HG02642 (cell line): Measurements from ENCODE around the gene RHOF.
A peak's percentile ranks its signal among the peaks of the same experiment; 100 is the strongest.

Experiments used
- ATAC-seq: cut with Tn5 transposase; IDR thresholded peaks from one replicate; pipeline ENCODE4 v1.9.1; 2021; ENCODE audit warnings: mild to moderate bottlenecking; ENCODE audit not compliant: unreplicated experiment, poor library complexity

RHOF gene

DNA sequence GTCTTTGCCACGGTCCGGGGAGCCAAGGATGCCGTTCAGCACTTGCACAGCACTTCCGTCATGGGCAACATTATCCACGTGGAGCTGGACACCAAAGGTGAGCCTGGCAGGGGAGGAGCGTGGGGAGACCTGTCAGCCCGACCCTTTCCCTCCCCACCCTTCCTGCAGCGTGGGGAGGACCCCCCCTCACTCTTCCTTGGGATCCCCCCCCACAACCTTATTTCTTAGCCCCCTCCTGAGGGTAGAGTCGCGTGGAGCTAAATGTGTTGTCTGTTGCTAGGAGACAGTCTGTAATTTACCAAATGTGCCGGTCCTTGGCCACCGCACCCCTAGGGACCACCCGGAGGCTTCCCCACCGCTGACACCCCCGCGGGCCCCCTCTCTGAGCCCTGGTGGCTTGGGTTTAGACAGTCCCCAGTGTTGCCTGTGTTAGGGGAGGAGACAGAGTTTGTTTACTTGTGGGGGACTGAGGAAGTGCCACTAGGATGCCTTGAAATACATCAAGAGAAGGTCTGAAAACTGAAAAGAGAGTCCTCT is 12.6 kb upstream of the RHOF start:
- ATAC-seq: no peak

DNA sequence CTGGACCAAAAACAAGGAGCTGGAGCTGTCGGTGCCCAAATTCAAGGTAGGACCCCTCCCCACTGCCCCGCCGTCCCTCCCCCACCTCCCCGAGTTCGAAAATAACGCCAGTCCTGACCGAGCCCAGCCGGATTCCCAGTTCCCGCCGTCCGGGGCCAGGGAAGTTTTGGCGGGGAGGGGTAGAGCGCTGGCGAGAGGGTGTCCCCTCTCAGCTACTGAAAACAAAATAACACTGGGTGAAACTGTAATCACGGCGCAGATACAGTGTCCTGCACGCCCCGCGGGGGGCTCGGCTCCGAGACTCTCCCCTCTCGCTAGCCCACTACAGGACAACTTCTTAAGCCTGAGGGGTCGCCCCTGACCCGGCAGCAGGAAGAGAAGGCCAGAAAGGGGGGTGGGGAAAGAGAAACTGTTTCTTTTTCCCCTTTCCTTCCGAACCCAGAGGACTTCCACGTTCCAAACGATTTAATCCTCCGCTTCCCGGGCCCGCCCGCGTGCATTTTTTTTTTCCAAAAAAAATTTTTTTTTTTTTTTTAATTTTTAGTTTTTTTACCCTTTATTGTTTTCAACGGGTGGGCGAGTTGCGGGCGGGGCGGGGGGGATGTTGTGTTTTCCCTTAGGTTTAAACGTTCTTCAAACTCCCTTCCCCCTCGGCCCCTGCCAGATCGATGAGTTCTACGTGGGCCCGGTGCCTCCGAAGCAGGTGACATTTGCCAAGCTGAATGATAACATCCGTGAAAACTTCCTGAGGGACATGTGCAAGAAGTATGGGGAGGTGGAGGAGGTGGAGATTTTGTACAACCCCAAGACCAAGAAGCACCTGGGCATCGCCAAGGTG is 11.9 kb upstream of the RHOF start:
- no peak for ATAC-seq

DNA sequence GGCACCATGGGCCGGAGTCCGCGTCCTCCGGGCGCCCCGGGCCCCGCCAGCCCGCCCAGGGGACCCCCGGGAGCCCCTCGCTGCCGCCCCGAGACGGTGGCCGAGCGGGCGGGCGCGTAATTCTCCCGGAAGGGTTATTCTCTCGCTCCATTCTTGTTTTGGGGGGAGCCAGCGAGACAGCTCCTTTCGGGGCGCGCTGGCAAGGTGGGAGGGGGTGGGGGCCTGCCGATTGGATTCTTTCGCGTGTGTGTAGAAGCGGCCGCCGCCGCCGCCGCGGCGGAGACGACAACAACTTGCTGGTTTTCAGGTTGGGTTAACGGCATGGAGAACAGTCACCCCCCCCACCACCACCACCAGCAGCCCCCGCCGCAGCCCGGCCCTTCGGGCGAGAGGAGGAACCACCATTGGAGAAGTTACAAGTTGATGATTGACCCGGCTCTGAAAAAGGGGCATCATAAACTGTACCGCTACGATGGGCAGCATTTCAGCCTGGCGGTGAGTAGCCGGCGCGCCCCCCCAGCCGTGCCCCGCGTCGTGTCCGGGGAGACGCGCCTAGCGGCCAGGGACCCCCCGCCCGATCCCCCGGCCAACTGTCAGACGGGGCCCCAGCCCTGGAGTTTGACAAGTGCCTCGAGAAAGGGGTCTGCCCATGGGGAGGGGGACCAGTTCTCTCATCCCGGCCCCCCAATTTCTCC is 11.1 kb upstream of the RHOF start:
- no peak for ATAC-seq

DNA sequence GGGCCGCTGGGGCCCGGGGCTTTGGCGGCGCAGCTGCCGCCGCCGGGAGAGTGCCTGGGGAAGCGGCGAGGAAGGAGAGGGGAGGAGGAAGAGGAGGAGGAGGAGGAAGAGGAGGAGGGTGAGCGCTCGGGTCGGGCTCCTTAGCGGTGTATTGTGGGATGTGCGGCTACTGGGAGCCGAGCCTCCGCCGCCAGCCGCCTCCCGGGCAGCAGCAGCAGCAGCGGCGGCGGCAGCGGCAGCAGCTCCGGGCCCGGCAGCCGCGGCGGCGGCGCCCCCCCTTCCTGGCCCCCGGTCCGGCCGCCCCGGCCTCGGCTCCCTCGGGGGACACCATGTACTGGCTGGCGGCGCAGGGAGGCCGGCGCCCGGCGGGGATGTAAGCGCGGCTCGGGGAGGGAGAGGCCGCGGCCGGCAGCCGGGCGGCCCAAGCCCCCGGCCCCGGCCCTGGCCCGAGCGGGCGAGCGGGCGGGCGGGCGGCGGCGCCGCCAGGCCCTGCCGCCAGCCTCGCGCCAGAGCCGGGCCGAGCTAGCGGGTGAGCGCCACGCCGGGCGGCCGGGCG is 10.5 kb upstream of the RHOF start, which contains the start of gene SETD1B:
SETD1B (plus strand) TSS at position 149 of the 556 bp plus-strand sequence. CDS start 729 bp downstream, outside the sequence.
- ATAC-seq: no peak

DNA sequence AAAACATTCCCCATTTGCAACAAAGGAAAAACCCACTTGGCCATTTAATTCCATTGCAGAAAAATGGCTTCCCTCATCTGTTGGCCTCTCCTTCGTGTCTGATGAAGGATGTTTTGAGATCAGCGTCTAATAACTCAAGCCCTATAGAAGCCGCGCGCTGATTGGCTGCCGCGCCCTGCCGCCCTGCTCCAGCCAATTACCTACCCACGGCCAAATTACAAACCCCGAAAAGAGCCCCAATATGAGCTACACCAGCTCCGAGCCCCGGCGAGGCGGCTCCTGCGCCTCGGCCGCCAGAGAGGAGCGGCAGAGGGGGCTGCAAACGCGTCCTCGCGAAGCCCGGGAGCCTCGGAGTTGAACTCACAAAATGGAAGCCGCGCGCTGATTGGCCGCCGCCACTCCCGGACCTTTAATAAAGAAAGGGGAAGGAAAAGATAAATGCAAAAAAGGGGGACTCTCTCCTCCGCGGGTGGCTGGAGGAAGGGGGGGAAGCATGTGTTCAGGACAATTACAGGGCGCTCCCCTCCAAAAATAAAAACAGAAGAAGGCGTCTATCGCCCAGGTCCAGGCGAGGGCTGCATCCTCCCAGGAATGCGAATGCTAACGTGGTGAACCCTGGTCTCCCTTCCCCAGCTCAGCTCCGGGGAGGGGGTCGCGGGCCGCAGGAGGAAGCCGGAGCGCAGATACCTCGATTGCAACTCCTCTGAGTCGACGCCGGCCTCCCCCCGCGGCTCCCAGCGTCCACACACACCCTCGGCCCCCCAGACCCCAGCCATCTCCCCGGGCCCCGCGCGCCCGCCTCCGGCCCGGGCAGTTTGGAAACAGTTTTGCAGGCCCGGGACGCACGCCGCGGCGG is 9.6 kb upstream of the RHOF start:
- peak; percentile 37 for ATAC-seq

DNA sequence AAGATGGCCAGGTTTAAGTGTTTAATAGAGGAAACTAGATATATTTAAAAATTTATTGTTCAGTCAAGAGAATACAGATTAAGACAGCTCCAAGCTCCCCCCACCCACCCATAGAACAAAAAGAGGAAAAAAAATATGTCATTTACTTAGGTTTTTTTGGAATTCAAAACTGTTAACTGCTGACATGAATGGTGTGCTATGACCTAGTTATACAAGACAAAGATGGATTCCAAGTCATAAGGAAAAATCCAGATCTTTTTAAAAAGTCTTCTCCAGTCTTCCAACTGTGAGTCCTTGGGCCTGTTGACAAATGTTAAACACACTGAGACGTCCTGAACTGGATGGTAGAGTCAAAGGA is 9.0 kb upstream of the RHOF start:
- no peak for ATAC-seq

DNA sequence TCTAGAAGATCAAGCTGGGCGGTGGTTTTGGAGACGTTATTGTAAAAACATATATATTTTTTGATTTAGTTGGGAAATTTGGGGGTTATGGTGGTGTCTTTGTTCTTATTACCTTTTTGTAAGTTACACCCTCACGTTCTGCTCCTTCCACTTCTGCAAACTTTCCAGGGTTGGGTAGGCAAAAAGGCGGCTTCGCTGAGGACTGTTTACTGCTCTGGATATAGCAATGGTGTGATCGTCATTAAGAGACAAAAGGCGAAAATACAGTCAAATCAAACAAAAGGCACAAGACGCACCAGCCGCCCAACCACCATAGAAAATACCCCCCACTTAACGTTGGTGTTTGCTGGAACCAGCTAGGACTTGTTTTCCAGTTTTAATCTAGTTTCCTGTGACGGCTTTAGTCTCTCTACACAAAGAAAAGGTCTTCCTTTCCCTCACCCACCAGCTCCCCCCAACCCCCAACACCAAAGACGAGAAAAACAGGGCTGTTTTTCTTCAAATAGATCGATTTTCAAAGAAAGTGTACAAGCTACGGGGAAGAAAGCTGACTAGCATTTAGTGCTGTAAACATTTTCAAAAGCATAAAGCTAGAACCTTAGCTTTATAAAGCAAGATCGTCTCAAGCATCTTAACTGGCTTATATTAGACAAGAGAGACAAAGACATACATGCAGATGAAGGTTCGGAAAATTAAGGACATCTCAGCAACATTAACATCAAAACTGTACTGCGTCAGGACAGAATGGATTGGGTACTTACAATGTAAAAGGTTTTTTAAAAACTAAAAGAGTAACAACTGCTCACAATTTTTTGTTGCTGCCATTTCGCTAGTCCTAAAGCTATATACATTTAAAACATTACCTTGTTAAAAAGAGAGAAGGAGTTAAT is 8.4 kb upstream of the RHOF start:
- ATAC-seq: no peak

DNA sequence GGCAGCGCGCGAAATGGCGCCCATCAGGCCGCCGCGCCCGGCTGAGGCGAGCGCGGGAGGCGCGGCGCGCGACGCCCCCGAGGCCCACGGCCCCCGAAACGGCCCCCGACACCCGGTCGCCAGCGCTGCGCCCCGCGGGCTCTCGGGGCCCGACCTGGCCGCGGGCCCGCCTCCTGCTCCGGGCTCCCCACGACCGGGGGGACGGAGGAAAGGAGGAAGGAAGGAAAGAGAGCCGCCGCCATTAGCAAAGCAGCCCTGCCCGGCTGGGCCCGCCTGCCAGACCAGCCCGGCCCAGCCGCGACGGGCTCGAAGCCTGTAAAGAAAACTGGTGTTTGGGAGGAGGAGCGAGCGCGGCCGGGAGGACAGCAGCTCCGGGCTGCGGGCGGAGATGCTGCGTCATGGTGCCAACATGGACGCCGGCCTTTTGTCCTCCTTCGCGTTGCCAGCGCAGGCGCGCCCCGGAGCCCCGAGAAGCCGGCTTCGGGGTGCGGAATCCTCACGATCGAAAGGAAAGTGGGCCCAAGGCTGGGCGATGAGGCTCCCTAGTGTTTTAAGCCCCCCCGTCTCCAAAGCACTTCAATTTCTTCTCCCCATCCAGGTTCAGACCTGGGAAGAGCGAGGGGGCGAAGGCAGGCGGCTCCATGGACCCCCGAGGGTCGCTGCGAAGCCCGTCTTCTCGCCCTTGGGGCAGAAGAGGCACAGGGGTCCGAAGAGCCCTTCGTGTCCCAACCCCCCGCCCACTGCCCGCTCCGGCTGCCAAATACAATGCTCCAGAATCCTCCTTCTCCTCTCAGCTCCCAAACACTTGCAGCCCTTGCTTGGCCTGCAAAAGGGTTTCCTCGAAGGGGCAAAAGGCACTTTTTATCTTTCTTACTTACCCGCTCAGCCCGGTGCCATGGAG is 7.5 kb upstream of the RHOF start:
- ATAC-seq: peak; percentile 4

DNA sequence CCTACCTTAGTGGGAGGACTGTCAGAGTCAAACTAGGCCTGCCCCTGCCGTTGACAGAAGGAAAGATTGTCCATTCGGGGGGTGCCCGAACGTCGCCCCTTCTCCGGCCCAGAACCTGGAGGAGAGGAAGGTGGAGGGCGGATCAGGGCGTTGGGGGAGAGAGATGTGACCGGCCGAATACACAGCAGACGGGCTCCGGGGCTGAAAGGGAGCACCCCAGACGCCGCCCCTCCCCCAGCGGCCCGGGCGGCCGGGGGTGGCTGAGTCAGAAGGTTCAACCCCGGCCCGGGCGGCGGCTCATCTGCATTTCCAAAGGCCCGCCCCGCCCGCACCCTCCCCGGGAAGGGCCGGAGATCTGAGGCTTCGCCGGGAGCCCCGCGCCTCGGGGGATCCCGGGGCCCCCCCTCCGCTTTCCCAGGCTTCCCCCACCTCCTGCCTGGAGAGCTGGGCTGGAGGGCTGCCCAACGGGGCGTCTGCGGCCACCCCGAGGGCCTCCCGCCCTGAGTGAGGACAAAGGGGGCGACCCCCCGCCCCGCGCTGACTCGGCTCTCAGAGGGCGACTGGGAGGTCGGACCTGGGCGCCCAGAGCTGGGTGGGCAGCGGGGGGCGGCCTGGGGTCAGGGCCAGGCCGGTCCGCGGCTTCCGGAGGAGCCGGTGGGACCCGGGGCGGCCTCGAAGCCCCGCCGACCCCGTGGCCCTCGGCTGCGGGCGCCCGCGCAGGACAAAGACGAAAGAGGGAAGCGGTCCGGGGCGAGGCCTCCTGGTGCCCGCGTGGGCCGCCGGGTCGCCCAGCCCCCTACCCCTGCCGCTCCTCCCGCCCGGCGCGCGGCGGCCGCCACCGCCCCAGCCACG is 6.6 kb upstream of the RHOF start:
- ATAC-seq: peak; percentile 35

DNA sequence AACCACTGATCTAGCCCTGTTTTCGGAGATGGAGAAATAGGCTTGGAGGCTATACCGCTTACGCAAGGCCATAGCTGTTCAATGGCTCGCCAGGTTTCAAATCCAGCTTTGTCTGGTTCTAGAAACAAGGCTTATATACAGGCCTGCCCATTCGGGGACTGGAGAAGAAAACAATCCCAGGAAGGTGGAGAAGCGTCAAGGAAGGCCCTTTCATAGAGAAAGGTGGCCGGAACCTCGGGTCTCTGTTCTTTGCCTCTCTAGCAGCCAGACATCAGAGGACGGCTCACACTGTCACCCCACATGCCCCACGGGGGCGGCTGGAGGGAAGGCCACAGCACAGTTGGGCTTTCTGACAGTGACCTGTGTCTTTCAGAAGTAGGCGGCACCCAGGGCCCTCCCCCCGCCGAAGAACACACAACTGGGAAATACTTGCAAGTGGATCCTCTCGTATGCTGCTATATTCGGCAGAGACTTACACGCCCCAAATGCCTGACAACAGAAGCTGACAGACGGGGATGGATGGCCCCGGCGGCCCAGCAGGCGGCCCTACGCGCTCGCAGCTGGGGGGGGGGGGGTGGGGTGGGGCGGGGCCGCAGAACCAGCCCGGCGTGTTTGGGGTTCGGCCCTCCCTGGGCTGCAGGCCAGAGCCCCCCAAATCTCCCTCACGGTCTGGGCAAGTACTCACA is 5.8 kb upstream of the RHOF start:
- peak; percentile 3 for ATAC-seq

DNA sequence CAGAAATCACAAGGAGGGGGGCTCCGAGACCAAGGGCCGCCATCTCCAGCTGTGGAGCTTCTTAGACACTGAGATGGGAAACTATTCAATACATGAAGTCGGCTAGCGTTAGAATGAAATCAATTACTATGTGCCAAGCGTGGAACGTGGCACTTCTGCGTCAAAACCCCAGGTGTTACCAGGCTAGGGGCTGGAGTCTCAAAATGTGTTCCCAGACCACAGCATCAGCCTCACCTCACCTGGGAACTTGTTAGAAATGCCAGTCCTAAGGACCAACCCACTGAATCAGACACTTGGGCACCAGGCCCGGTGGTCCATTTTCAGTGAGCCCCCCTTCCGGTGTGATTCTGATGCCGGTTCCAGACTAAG is 5.3 kb upstream of the RHOF start:
- ATAC-seq: no peak

DNA sequence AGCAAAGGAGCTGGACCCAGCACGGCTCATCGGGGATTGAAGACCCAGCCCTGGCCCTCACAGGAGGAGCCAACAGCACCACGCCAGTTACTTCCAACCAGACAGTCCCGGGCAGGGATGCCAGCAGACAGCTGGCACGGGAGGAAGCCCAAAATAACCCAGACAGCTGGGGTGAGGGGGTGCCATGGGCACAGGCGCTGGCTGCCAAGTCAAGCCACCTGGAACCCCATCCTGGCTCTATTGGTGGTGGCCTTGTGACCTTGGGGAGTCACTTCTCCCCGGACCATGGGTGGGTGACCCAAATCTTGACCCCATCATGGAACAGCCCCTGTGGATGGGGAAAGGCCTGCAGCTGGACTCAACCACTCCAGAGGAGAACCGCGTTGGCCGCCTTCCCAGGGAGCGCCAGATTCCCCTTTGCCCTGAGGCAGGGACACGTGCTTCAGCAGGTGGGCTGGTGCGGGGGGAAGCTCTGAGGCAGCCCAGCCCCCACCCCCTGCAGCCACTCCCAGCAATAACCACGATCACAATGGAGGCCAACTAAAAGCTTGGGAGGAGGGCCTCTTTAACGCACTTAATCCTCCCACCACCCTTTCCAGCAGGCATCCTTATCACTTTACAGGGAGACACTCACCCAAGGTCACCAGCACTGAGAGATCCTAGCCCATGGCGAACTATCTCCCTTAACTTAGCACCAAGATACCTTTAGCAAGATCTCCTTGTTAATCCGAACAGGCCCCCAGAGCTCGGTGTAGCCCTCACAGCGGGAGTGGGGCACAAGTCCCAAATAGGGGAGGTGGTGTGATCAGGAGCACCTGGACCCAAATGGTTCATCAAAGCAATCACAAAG is 4.7 kb upstream of the RHOF start:
- ATAC-seq: no peak

DNA sequence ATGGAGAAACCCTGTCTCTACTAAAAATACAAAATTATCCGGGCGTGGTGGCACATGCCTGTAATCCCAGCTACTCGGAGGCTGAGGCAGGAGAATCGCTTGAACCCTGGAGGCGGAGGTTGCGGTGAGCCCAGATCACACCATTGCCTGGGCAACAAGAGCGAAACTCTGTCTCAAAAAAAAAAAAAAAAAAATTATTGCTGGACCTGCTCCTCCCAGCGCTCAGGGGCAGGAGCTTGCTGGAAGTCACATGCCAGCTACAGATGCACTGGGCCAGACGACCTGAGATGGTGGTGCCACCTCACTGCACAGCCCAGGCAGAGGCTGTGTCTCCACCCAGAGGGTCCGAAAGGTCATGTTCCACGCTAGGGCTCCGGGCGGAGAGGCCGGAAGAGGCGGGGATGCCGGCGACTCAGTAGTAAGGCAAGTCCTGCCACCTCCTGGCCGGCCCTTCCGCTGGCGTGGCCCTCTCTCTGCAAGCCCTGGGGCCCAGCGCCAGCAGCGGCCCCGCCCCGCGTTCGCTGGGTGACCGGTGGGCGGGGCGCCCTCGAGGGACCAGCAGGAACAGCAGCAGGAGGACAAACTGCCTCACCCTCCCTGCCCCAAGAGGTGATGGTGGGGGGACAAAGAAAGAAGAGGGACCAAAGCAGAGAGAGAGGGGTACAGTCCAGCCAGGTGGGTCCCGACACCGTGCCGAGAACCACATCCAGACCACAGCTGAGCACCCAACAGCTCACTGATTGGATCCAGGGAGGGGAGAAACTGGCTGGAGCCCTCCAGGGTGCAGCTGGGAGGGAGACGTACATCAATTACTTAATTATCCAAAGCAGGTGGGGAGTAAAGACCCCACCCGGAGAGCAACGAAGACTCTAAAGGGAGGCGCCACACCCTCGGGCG is 3.6 kb upstream of the RHOF start:
- ATAC-seq: no peak

DNA sequence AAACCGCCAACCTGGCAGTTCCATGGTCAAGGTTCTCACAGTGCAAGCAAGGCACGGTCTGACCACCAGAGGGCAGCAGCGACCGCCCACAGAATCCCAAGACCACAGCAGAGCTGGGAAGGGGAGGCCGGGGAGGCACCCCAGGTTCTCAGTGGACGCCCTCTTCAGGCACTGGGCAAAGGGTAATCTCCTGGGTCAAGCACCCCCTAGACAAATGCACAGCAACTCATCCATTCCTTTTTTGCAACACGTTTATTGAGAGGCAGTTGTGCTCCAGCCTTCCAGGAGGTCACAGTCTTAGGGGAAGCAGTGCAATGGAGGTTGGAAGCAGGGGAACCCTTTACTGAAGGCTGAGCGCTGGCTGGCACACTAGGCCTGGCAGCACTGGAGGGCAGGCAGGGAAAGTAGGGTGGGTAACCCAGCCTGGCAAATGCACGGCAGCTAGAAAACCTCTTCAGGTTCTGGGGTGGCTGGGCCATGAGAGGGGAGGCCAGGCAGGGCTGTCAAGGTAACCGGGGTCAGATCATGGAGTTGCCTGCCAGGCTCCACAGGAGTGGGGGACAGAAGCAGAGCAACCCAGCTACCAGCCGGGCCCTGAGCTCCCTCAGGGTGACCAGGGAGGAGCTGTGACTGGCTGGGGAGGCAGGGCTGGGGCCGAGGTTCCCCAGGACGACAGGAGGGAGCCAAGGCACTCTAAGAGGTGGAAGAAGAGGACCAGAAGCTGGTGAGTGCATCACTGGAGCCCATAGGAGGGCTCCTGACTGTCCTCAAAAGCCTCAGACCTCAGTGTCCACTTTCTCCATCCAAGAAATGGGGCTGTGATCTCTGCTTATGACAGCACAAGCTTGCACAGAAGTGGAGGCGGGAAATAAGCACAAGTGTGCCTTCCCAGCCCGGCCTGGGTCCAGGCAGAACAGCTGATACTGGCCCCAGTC is 1.8 kb upstream of the RHOF start:
- peak; percentile 20 for ATAC-seq
